Spinal cord (tissue), 10 donors: ENCODE measurements around the gene NAA60. TPM values are rescaled to one million over a fixed set of nuclear protein-coding genes. Genes with fewer than 3 reads are reported as not detected.
"Not testable (repeated sequence)": the region's sequence is repeated elsewhere in the genome, so short reads cannot be mapped to it uniquely, and the experiment has no call there.

Source experiments
- DNase-seq, 6 donors: peaks; one replicate each; pipeline versions ENCODE4 v3.0.0 to v3.0.0-alpha.2; 2013 to 2015; ENCODE audit warnings: low spot score in 6 of 6, low read depth in 4 of 6
- H3K27ac ChIP-seq: one replicate; pipeline ENCODE4 v1.5.1; 2013; ENCODE audit warnings: low read depth, low read length, control low read depth
- H3K27me3 ChIP-seq: one replicate; pipeline ENCODE4 v1.6.1; 2013; ENCODE audit warnings: low read length; ENCODE audit not compliant: control insufficient read depth, insufficient read depth
- H3K36me3 ChIP-seq: one replicate; pipeline ENCODE4 v1.6.1; 2013; ENCODE audit warnings: low read length; ENCODE audit not compliant: control insufficient read depth, insufficient read depth
- H3K4me1 ChIP-seq: one replicate; pipeline ENCODE4 v1.6.1; 2013; ENCODE audit warnings: low read length; ENCODE audit not compliant: control insufficient read depth, insufficient read depth
- H3K4me3 ChIP-seq: one replicate; pipeline ENCODE4 v1.5.1; 2013; ENCODE audit warnings: low read depth, low read length, control low read depth
- H3K9me3 ChIP-seq: one replicate; pipeline ENCODE4 v1.6.1; 2013; ENCODE audit warnings: low read length; ENCODE audit not compliant: control insufficient read depth, insufficient read depth
- WGBS: methylation state at CpG from one replicate; pipeline ENCODE4 v1.1.5; 2013; ENCODE audit warnings: missing lambda C conversion rate; ENCODE audit not compliant: insufficient coverage; 5-methylcytosine and 5-hydroxymethylcytosine counted together
- polyA plus RNA-seq, 2 donors: library from polyadenylated mRNA; unstranded; fragments of 120-200 nt; gene quantifications; one replicate each; pipeline ENCODE4 v1.2.1, GENCODE V29; 2013; ENCODE audit not compliant: insufficient read length in 2 of 2
- total RNA-seq, 2 donors: library from RNA; depleted of rRNA in 1 of 2; stranded (reverse); fragments of 120-200 nt in 1 of 2; fragments of >200 nt in 1 of 2; gene quantifications; one replicate each; pipeline versions ENCODE4 v1.2.3 to v1.2.4, GENCODE V29; 2013 to 2014
- donor health status: healthy.

The NAA60 gene
- total and polyA plus RNA-seq, 4 donors, result 14.8 to 71.3 (median 41.9) TPM

DNA sequence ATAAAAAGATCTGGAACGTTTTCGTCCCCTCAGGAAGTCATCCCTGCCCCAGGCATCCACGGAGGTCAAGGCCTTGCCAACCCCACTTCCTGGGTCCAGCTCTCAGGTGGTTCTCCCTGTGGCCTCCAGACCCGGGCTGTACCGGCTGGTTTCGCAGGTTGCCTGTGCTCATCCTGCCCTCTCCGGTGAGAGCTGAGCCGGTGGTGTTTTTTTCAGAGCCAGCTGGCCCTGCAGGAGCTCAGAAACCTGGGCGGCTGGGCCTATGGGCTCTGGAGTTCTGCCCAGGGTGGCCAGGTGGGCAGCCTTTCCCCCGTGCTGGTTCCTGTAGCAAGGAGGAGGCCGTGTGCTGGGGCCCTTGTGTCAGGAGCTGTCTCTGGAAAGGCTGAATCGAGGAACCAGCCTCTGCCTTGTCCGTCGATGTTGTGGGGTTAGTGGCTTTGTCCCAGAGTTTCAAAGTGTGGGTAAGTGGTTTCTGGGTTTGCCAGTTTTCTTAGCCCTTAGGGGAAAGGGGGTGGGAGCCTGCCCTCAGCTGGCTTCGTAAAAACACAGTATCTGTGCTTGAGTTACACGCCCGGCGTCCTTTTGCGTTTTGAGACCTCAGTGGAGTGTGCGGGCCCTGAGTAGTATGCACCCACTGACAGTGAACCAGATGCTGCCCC, 28.2 kb downstream of the NAA60 start:
- Histone ChIP-seq H3K9me3 (no peaks in the 10 kb centered on the region), H3K4me1 (peaks cover 10% of the 10 kb centered on the region), H3K27me3 (no peaks in the 10 kb centered on the region), H3K36me3 (peaks cover 59% of the 10 kb centered on the region), H3K27ac (no peak overlapping the region), H3K4me3 (no peak overlapping the region)
- DNase-seq, result no peak
- 93% methylated on average over 20 of the region's 20 CpGs for WGBS

GRCh38 chr16:3472878-3473595, 29.6 kb downstream of the NAA60 start:
- Histone ChIP-seq H3K27me3 (no peaks in the 10 kb centered on the region), H3K4me3 (no peak overlapping the region), H3K27ac (no peak overlapping the region), H3K36me3 (peaks cover 53% of the 10 kb centered on the region), H3K9me3 (no peaks in the 10 kb centered on the region), H3K4me1 (peaks cover 10% of the 10 kb centered on the region)
- 94% methylated on average over 4 of the region's 10 CpGs for WGBS
- no peak for DNase-seq

DNA sequence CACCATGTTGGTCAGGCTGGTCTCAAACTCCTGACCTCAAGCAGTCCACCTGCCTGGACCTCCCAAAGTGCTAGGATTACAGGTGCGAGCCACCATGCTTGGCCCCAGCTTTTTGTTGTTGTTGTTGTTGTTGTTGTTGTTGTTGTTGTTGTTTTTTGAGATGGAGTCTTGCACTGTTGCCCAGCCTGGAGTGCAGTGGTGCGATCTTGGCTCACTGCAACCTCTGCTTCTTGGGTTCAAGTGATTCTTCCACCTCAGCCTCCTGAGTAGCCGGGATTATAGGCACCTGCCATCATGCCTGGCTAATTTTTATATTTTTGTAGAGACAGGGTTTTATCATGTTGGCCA, 30.1 kb downstream of the NAA60 start:
- WGBS, result no CpG with 5 or more reads among the region's 3 CpGs
- not testable (repeated sequence) for H3K9me3 ChIP-seq, H3K27me3 ChIP-seq, H3K4me3 ChIP-seq, H3K27ac ChIP-seq, DNase-seq, H3K4me1 ChIP-seq
- H3K36me3 ChIP-seq, result peaks cover 56% of the 10 kb centered on the region

- no peak for DNase-seq
- no peaks in the 10 kb centered on the region for H3K9me3 ChIP-seq
- no peak overlapping the region for H3K27ac ChIP-seq
- peaks cover 5% of the 10 kb centered on the region for H3K4me1 ChIP-seq
- 88% methylated on average over 10 of the region's 16 CpGs for WGBS
- peaks cover 60% of the 10 kb centered on the region for H3K36me3 ChIP-seq
- H3K4me3 ChIP-seq, result no peak overlapping the region
- H3K27me3 ChIP-seq, result no peaks in the 10 kb centered on the region
Observed at GRCh38 chr16:3474136-3474779, 30.8 kb downstream of the NAA60 start.

- H3K9me3 ChIP-seq, H3K27me3 ChIP-seq, H3K4me3 ChIP-seq, H3K27ac ChIP-seq, DNase-seq, H3K4me1 ChIP-seq: not testable (repeated sequence)
- 100% methylated on average over 3 of the region's 7 CpGs for WGBS
- H3K36me3 ChIP-seq, result peaks cover 59% of the 10 kb centered on the region
Observed at GRCh38 chr16:3474870-3475269, 31.4 kb downstream of the NAA60 start.

- H3K4me3 ChIP-seq, result no peak overlapping the region
- no peaks in the 10 kb centered on the region for H3K9me3 ChIP-seq
- H3K36me3 ChIP-seq, result peaks cover 55% of the 10 kb centered on the region
- H3K4me1 ChIP-seq, result peaks cover 5% of the 10 kb centered on the region
- no peak for DNase-seq
- H3K27ac ChIP-seq, result no peak overlapping the region
- 91% methylated on average over 21 of the region's 29 CpGs for WGBS
- H3K27me3 ChIP-seq, result no peaks in the 10 kb centered on the region
Observed at GRCh38 chr16:3475604-3476375, 32.3 kb downstream of the NAA60 start.

DNA sequence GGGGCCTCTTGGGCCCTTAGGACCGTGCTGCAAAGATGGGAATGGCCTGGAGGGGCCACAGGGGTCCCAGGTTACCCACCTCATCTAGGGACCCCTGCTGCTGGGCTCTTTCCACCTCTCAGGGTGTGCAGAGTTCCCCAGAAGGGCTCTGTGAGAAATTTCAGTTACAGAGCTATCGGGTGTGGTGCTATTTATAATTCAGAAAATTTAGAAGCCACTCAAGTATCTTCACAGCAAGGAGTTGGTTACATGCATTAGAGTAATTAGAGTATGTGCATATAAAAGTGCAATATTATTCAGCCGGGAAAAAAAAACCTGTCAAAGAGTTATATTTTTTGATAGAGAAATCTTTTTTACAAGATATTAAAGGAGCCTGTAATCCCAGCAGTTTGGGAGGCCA, 32.9 kb downstream of the NAA60 start:
- no CpG with 5 or more reads among the region's 3 CpGs for WGBS

GRCh38 chr16:3478242-3478925, 34.9 kb downstream of the NAA60 start:
- no peak for DNase-seq
- Histone ChIP-seq H3K4me1 (peaks cover 5% of the 10 kb centered on the region), H3K4me3 (no peak overlapping the region), H3K9me3 (no peaks in the 10 kb centered on the region), H3K27ac (no peak overlapping the region), H3K36me3 (peaks cover 67% of the 10 kb centered on the region), H3K27me3 (no peaks in the 10 kb centered on the region)
- 70% methylated on average over 11 of the region's 11 CpGs for WGBS

More for the DNA sequence above, 32.9 kb downstream of the NAA60 start:
- no peaks in the 10 kb centered on the region for H3K27me3 ChIP-seq
- DNase-seq, result no peak
- H3K9me3 ChIP-seq, result no peaks in the 10 kb centered on the region
- peaks cover 58% of the 10 kb centered on the region for H3K36me3 ChIP-seq
- no peak overlapping the region for H3K27ac ChIP-seq
- H3K4me1 ChIP-seq, result peaks cover 5% of the 10 kb centered on the region
- H3K4me3 ChIP-seq, result no peak overlapping the region

DNA sequence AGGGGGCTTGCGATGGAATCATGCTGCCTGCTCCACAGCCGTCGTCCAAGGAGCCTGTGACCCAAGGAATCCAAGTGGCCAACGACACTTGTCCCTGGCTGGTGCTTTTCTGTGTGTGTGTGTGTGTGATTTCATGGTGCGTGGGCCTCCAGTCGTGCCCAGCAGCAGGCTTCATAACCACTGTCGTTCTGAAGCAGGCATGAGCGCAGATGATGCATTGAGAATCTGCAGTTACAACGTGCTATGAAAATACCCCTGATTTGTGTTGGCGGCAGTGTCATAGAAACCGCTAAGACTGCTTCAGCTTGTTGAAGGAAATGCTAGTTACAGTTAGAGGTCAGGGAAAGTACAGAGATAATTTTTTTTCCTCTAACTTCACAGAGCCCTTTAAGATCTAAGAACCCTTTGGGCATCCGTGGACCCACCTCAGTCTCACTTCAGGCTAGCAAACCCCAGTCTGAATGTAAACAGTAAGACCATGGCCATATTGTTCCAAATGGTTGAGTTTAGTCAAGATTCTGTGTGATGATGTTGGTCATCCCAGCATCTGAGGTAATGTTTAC, 36.3 kb downstream of the NAA60 start:
- DNase-seq, result no peak
- Histone ChIP-seq H3K9me3 (no peaks in the 10 kb centered on the region), H3K4me1 (no peaks in the 10 kb centered on the region), H3K4me3 (no peak overlapping the region), H3K27ac (no peak overlapping the region), H3K27me3 (no peaks in the 10 kb centered on the region), H3K36me3 (peaks cover 74% of the 10 kb centered on the region)
- 95% methylated on average over 8 of the region's 12 CpGs for WGBS
